Right hindlimb (tissue), 1 donor: ENCODE results near the gene CYB561D1.
"Not testable (repeated sequence)": the region's sequence is repeated elsewhere in the genome, so short reads cannot be mapped to it uniquely, and the experiment has no call there.

Experiments used
- DNase-seq: peaks from one replicate; pipeline ENCODE4 v3.0.0-alpha.2; 2018

CYB561D1 gene, protein sequence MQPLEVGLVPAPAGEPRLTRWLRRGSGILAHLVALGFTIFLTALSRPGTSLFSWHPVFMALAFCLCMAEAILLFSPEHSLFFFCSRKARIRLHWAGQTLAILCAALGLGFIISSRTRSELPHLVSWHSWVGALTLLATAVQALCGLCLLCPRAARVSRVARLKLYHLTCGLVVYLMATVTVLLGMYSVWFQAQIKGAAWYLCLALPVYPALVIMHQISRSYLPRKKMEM

GRCh38 chr1:109493805-109494539 lies at the start of gene CYB561D1:
Gene CYB561D1 (plus strand): TSS chr1:109494094. CDS start chr1:109494140, 46 bp downstream.
- DNase-seq = peak; percentile 93

DNA sequence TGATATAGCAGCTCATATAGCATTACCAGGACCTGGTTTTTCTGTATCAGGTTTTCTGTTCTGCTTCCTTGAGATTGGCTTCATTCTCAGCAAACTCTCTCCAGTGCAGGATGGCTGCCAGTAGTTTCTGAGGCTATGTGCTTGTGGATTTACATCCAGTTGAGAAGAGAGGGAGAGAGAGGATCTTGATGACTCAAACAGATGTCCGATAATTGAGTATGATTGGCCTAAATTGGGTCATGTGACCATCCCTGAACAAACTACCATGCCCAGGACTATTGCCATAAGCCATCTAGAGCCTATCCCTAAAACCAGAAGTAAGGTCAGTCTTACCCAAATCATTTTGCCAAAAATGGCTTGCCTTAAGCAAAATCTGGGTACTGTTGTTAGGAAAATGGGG lies 49.5 kb upstream of the CYB561D1 start:
- no peak for DNase-seq

DNA sequence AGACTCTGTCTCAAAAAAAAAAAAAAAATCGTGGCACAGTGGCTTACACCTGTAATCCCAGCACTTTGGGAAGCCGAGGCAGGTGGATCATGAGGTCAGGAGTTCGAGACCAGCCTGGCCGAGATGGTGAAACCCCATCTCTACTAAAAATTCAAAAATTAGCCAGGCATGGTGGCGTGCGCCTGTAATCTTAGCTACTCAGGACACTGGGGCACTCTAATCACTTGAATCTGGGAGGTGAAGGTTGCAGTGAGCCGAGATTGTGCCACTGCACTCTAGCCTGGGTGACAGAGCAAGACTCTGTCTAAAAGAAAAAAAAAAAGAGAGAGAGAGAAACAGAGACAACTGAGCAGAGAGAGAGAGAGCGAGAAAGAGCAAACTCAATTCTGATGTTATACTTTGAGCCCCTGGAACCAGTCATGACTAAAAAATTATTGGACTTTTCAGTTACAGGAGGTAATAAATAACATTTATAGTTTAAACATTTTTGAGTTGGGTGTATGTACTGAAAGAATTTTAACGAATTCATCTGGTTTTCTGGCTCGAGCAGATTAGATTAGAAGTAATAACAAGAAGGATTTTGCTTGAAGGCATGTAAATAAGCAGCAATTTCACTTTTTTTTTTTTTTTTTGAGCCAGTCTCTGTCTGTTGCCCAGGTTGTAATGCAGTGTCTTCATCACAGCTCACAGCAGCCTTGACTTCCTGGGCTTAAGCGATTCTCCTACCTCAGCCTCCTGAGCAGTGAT lies 47.8 kb upstream of the CYB561D1 start:
- not testable (repeated sequence) for DNase-seq

DNA sequence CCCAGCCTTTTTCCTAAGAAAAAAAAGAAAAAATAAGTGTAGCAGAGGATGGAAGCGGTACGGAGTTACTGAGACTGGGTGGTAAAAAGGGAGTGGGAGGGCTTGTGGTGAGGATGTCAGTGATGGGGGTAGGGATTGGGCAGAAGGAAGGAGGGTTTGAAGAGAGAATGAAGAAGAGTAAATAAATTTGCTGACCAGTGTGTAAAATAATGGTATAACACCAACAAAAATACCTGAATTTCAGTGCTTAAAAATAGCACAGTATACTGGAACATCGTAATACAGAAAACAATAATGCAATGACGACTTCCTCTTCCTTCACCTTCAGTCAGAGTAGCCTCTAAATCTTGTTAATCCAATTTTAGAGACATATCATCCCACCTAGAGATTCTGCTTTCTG lies 46.4 kb upstream of the CYB561D1 start:
- no peak for DNase-seq

DNA sequence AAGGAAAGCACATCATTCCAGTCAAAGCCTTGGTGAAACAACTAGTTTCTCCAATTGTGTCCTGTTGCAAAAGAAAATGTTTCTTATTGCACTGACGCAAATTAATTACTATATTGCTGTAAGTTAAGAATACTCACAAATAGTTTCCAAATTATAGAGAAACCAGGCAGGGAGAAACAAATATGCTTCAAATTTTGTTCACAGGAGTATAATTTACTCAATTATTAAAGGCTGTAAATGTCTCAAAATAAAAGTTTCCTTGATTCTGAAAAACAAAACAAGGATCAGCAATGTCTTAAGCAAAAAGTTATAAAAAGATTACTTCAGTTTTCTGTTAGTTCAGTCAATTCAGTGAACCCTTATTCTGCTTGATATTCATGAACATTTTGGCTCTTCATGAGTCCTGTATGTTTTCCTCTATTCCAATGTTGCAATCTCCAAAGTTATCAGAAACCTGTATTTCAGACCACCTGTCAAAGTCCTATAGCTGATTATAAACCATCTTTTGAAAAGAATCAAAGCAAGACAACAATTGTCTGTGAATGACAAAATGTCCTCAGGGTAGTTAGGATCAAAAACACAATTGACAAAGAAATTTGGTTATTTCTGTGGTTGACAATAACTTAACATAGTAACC lies 39.3 kb upstream of the CYB561D1 start:
- no peak for DNase-seq

DNA sequence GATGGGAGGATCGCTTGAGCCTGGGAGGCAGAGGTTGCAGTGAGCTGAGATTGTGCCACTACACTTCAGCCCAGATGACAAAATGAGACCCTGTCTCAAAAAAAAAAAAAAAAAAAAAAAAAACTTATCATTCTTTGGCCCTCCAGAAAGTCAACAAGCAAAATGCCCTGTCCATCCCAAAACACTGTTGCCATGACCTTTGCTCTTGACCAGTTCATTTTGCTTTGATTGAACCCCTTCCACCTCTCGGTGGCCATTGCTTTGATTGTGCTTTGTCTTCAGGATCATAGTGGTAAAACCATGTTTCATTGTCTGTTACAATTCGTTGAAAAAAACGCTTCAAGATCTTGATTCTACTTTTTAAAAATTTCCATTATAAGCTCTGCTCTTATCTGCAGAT lies 36.1 kb upstream of the CYB561D1 start:
- DNase-seq = no peak

DNA sequence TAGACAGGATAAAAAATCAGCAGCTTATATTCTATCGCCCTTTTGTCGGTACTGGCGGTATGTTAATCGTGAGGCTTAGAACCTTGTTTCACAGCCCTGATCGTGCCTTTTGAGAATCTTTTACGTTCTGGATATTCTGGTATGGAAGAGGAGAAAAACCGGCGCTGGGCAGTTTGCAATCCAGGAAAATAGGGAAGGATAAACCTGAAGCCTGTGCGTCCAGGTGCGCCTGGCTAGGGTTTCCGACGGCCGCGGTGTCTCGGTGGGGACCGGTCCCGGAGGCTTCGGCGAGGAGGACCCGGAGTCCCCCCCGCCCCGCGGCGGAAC lies 27.8 kb upstream of the CYB561D1 start:
- DNase-seq = no peak

GRCh38 chr1:109466452-109467300 lies 27.2 kb upstream of the CYB561D1 start, which contains the start of gene SYPL2:
Gene SYPL2 (plus strand): TSS chr1:109466546. CDS start chr1:109466844, 298 bp downstream.
- peak; percentile 53 for DNase-seq

- DNase-seq = no peak
Measured at GRCh38 chr1:109467301-109467777, 26.6 kb upstream of the CYB561D1 start.

DNA sequence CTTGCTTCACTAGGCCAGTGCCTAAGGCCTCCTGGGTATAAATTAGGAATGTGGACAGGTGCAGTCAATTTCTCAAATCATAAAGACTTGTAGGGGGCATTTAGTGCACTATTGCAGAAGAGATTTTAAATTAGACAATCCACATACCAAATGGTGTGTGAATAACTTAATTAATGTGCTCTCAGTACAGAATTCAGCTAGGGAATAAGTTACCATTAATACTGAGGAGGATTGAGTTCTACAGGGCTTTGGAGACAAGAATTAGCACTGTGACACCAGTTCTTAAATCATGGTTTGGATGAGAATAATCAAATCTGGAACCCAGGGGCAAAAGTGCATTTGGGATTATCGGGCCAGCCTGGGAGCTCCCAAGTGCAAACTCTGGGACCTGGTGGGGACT lies 25.8 kb upstream of the CYB561D1 start:
- DNase-seq = no peak

DNA sequence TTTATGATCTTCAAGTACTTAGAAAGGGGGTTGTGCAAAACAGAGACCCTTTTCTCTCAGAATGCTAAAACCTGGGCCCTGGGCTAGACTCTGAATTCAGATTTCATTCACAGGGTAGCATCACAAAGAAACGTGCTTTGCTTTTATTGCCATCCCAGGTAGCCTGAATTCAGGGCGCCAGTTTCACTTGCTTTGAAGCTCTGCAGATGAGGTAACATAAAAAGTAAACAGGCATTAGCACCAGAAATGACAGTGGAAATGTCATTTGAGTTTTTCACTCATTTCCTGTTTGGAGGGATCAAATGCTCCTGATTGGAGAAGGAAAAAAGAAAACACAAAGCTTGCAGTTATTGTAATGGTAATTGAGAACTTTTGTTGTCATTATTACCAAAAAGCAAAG lies 25.0 kb upstream of the CYB561D1 start:
- no peak for DNase-seq

DNA sequence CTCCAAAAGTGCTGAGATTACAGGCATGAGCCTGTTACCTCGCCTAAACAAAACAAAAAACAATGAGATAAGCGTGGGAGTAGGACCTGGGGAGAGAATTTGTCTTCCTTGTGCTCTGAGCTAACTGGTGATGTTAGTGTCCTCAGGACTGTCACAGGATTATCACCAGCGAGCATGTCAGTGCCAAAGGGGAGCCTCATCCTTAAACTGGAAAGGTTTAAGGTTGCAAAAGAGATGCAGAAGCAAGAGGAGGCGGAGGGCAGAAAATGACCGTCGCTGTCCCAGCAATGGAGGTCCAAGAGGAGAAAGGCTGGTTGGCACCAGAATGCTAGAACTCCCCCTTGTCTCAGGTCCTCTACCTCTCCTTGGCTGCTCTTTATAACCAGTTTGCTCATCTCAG lies 23.6 kb upstream of the CYB561D1 start:
- DNase-seq = no peak

- DNase-seq = no peak
Measured at GRCh38 chr1:109472779-109473178, 21.1 kb upstream of the CYB561D1 start.

DNA sequence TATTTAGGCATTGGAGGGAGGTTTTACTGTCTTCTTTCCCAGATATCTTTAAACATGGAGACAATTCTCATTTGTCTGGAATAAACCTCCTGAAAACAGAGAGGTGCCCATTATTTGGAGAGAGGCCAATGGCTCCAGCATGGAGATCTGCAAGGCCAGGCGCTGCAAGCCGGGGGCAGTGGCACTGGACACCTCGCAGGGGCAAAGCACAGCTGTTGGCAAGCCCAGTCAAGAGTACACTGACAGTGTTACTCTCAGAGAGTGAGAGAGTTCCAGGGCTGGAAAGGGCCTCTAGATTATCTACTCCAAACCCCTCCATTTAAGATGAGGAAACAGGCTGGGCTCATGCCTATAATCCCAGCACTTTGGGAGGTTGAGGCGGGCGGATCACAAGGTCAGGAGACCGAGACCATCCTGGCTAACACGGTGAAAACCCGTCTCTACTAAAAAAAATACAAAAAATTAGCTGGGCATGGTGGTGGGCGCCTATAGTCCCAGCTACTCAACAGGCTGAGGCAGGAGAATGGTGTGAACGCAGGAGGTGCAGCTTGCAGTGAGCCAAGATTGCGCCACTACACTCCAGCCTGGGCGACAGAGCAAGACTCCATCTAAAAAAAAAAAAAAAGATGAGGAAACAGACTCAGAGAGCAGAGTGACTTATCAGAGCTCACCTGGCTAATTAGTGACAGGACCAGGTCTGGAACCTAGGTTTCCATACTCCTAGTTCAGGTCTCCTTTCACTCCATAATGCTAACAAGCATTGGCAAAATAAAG lies 20.4 kb upstream of the CYB561D1 start:
- not testable (repeated sequence) for DNase-seq

GRCh38 chr1:109474697-109475096 lies 19.2 kb upstream of the CYB561D1 start:
- no peak for DNase-seq

DNA sequence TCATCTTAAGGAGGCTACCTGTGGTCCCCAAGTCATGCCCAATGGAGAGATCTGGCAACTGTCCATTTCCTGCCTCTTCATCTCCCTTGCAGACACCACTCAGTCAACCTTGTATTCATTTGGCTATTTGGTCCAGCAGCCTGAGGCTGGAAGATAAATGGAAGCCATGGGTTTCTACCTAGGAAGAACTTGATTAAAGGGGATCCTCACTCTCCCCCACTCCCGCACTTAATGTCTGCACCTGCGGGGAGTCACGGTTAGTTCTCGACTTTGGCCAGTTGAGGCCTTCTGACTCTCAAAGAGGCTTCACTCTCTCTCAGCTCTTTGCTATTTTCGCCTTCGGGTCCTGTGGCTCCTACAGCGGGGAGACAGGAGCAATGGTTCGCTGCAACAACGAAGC lies 18.6 kb upstream of the CYB561D1 start:
- DNase-seq = no peak

- no peak for DNase-seq
Measured at GRCh38 chr1:109476825-109477224, 17.1 kb upstream of the CYB561D1 start.

DNA sequence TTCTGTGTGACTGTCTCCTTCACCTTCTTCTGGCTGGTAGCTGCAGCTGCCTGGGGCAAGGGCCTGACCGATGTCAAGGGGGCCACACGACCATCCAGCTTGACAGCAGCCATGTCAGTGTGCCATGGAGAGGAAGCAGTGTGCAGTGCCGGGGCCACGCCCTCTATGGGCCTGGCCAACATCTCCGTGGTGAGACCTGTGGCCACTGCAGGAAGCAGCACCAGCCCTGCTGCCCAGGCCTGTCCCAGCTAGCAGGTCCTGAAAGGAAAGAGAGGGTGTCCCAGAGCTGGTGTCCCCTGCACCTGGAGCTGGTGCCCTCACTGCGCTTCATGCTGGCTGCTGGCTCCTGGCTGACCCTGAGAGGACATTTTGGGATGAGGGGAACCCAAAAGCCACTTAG lies 16.1 kb upstream of the CYB561D1 start:
- no peak for DNase-seq

DNA sequence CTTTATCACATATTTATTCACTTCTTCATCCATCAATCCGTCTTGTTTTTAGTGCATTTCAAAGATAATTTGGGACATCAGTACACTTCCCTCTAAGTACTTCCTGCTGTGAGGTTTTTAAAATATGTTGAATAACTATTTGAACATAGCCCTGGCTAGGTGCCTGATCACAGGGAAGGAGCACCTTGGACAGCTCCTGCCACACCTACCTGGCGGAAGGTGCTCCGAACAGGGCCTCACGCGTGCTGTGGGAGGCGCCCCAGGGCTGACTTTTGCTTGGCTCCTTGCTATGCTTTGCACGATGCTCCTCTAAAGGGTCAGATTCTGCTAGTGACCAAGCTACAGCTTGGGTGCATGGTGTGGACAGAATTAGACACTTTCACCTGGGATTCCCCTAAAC lies 15.1 kb upstream of the CYB561D1 start:
- no peak for DNase-seq

GRCh38 chr1:109479311-109479710 lies 14.6 kb upstream of the CYB561D1 start:
- no peak for DNase-seq

GRCh38 chr1:109479901-109480300 lies 14.0 kb upstream of the CYB561D1 start:
- DNase-seq = no peak

GRCh38 chr1:109481646-109482045 lies 12.2 kb upstream of the CYB561D1 start:
- no peak for DNase-seq
